ENCODE results near the gene ST8SIA5.

DNA sequence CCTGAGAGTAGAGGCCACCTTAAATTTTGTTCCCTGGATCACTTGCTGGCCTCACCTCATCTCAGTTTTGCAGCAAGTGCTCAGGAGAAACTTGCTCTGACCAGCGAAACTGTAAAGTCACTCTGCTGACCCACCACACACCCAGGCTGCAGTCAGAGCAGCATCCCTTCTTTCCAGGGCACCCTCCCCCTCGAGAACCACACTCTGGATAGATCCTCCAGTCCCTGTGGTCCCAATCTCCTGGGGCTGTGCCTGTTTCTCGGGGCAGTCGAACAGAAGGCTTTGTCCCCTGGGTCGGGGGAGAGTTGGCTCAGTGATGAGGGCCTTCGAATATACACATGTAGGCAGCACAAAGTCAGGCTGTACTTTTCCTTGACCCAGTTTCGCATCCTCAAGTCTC, 18.4 kb downstream of the ST8SIA5 start:
- TF ChIP-seq, protein P1, sequence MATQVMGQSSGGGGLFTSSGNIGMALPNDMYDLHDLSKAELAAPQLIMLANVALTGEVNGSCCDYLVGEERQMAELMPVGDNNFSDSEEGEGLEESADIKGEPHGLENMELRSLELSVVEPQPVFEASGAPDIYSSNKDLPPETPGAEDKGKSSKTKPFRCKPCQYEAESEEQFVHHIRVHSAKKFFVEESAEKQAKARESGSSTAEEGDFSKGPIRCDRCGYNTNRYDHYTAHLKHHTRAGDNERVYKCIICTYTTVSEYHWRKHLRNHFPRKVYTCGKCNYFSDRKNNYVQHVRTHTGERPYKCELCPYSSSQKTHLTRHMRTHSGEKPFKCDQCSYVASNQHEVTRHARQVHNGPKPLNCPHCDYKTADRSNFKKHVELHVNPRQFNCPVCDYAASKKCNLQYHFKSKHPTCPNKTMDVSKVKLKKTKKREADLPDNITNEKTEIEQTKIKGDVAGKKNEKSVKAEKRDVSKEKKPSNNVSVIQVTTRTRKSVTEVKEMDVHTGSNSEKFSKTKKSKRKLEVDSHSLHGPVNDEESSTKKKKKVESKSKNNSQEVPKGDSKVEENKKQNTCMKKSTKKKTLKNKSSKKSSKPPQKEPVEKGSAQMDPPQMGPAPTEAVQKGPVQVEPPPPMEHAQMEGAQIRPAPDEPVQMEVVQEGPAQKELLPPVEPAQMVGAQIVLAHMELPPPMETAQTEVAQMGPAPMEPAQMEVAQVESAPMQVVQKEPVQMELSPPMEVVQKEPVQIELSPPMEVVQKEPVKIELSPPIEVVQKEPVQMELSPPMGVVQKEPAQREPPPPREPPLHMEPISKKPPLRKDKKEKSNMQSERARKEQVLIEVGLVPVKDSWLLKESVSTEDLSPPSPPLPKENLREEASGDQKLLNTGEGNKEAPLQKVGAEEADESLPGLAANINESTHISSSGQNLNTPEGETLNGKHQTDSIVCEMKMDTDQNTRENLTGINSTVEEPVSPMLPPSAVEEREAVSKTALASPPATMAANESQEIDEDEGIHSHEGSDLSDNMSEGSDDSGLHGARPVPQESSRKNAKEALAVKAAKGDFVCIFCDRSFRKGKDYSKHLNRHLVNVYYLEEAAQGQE (IDR thresholded peaks at IDR 0.05; ENCODE audit: borderline replicate concordance): no peak
- TF ChIP-seq RAD21 (conservative IDR thresholded peaks at IDR 0.05): no peak
- no peak for TF ChIP-seq CTCF (IDR thresholded peaks at IDR 0.05; ENCODE audit: poor library complexity, severe bottlenecking)
- no peak for TF ChIP-seq TAF1 (IDR thresholded peaks at IDR 0.05; ENCODE audit: low read depth)
- TF ChIP-seq EP300 (conservative IDR thresholded peaks at IDR 0.05; ENCODE audit: poor library complexity, severe bottlenecking): no peak
- TF ChIP-seq EZH2 (IDR thresholded peaks at IDR 0.05; ENCODE audit: borderline replicate concordance, insufficient read depth, low read length, poor library complexity, severe bottlenecking): no peak
- TF ChIP-seq POLR2AphosphoS5 (IDR thresholded peaks at IDR 0.05): no peak
- TF ChIP-seq SMC3 (conservative IDR thresholded peaks at IDR 0.05; ENCODE audit: poor library complexity): no peak
- no peak for TF ChIP-seq MXI1 (conservative IDR thresholded peaks at IDR 0.05; ENCODE audit: poor library complexity, severe bottlenecking)

All from neural cell (in vitro differentiated cells).